NCI-H1092 treated with DMSO at 0.1 percent for 48 hours (cell line): ENCODE data around the gene ROR1.
A peak's percentile ranks its signal among the peaks of the same experiment; 100 is the strongest.
"Not testable (repeated sequence)": the region's sequence is repeated elsewhere in the genome, so short reads cannot be mapped to it uniquely, and the experiment has no call there.

ENCODE experiments used
- DNase-seq: peaks from one replicate; lab custom pipeline; 2025; lab: John Stamatoyannopoulos, UW

Gene ROR1

DNA sequence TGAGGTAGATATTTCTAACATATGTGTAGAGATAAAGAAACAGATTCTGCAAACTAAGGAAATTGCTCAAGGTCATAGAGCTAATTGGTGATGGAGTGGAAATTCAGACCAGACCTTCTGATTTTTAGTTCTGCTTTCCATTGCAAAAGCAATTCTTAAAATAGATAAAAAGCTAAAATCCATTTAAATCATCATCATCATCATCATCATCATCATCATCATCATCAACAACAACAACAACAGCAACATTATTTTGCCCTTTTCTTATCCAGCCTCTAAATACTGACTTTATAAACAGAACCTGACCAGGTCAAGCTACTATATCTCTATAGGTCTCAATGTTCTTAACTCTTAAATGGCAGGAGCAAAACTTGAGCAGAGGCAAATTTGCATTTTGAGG, 14.0 kb upstream of the ROR1 start:
- no peak for DNase-seq

DNA sequence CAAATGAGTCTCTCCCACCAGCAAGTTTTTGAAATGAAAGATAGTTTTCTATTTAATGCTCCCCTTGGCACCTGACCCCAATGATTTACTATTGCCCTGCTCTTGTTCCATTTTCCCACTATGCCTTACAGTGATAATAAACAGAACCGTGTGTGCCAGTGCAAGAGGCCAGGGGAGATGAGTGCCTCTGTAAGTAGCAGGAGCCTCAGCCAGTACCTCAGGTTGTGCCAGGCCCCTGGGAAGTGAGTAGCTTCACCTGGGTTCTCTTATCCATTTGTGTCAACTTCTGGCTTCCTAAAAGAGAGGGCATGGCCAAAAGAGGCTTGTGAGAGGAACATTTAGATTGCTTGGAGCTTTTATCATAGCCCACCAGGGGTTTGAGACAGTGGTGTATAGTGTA, 3.4 kb upstream of the ROR1 start:
- DNase-seq: no peak

DNA sequence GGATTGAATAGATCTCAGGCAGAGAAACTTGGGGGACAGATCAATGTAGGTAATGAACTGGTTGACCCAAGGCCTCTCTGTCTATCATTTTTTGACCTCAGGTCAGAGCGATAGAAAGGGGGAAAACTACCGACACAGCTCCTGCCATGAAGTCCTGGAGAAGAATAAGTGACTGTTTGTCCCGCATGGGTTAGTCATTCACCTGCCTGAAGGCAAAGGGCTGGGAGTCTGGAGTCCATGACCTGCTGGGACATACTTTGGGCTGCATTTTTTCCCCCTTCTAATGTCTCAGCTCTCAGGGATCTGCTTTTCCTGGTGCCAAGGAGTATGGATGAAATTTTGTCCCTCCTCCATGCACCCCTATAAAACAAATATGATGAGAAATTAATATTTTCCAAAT, 1.6 kb upstream of the ROR1 start:
- no peak for DNase-seq

DNA sequence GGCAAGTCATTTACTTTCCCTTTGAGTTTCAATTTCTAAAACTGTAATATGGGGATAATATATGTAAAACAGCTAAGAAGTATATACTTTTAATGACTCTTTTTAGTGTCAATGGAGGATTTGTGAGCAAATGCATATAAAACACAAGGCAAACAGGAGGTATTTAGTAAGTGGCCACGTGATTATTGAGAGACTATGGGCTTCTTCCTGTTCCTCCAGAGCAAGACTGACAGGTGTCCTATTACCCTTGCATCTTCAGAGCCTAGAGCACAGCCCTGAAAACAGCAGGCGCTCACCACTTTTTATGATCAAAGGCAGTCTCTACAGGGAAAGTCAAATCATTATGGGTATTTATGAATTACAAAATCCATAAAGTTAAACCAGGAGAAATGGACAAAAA, 941 bp upstream of the ROR1 start:
- no peak for DNase-seq

DNA sequence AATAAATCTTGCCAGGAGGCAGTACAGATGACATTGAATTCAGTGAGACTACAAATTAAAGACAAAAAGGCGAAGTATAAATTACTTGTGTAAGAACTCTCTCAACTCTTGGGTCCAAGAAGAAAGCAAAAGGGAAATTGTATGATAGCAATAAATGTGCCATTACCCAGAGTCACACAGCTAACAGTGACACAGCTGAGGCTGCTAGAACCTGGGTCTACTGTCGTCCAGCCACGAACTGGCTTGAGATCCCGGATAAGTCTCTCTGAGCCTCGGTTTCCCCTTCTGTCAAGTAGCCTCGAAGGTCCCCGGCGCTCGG, 362 bp upstream of the ROR1 start:
- DNase-seq: no peak

DNA sequence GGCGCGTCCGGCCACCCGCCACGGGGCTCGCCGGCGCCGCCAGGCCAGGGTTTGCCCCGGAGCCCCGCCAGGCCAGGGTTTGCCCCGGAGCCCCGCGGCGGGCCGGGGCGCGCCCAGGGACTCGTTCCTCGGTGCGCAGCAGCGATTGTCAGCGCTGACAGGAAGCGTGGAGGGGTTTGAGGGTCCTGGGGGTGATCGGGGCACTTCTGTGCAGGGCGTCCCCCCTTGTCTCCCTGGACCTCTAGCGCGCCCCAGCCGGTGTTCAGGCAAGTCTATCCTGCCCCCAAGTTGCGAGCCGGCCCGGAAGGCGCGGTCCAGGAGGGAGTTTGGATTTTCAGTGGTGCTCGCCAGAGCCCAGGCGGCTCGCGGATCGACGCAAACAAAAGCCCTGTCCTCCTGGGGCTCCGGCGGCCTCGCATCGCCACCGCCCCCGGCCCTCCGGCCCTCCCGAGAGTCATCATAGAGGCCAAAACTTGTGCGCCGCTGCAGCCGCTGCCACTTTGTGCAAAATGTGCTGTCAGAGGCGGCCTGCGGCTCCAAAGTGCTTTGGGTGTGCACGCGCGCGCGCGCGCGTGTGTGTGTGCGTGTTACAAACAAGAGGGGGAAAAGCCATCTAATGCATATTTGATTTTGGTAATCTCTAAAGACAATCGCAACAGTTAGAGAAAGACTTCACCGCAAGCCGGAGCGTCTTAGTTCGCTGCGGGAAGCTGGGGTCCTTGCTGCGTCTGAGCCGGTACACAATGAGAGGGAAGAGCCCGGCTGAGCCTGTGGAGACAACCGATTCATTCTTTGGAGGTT, 1.0 kb downstream of the ROR1 start:
- no peak for DNase-seq

DNA sequence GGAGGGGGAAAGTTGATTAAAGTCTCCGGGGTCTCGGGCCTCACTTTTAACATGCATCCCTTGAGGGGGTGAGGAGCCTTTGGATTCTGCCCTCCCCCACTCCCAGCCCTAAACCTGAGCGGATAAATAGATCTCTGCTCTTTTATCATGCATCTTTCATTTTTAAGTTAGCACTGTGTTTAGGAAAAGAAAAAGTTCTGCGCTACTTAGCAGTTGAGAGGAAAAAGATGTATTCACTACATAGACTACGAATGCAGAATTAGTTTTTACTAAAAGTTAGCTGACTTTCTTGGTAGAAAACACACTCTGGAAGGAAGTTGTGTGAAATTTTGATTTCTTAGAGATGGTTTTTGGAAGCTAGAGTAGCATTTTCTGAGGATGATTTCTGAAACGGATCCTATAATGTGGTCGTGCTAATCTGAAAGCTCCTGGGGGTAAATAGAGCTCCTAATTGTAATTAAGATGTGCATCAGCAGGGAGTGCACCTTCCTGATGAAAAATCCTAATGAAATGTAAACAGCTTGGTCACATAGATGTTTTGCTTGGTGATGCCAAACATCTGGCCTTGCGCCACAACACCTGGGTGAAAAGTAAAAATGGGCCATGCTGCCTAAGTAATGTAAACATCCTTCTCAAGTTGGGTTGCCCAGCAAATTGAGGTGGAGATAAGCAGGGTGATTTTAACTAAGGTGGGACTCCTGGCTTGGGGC, 1.8 kb downstream of the ROR1 start:
- DNase-seq: no peak

DNA sequence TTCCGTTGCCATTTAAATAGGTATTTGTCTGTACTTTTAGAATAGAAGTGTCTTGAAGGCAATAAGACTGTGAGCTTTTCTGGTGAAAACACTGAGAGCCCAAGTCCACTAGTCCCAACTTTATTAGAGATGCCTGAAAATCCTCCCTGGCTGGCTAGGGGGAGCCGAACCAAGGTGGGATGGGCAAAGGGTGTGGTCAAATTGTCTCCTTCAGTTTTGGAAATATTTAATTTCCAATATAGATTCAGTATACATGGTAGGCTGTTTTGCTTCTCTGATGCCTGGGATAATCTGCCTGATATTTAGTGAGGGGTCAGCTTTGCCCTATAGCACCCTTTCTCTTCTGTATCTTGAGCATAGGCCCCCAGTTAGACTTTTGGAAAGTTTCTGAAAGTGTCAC, 3.5 kb downstream of the ROR1 start:
- no peak for DNase-seq

DNA sequence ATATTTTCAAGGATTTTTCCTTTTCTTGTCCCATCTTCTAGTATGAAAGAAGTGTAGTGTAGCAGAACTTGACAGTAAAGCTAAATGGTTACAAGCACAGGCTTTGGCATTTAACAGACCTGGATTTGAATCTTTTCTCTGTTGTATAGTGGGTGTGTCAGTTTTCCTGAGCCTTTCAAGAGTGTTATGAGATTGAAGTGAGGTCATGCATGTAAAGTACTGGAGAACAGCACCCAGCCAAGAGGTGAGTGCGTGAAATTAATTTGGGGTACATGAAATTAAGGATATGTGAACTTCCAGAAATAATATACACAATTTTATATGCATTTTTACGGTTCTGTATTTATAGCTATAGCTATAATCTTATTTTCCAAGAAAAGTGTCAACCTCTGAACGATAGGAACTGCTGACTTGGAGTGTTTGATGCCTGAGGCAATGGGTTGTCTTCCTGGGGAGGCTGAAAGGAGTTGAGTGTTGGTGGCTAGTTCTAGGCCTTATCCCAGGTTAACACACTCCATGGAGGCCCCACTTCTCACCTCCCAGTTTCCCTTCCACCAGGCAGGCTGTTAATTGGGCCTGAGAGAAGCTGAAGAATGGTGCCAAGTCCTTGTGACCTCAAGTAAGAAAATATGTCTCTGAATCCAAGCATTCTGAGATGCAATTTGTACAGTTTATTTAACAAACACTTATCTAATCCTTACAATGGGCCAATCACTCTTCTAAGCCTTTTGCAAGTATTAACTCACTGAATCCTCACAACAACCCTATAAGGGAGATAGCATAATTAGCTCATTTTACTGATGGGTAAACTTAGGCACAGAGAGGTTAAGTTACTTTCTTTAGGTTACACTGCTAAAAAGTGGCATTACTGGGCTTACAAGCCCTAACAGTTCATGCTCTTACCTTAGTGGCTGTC, 4.4 kb downstream of the ROR1 start:
- no peak for DNase-seq

DNA sequence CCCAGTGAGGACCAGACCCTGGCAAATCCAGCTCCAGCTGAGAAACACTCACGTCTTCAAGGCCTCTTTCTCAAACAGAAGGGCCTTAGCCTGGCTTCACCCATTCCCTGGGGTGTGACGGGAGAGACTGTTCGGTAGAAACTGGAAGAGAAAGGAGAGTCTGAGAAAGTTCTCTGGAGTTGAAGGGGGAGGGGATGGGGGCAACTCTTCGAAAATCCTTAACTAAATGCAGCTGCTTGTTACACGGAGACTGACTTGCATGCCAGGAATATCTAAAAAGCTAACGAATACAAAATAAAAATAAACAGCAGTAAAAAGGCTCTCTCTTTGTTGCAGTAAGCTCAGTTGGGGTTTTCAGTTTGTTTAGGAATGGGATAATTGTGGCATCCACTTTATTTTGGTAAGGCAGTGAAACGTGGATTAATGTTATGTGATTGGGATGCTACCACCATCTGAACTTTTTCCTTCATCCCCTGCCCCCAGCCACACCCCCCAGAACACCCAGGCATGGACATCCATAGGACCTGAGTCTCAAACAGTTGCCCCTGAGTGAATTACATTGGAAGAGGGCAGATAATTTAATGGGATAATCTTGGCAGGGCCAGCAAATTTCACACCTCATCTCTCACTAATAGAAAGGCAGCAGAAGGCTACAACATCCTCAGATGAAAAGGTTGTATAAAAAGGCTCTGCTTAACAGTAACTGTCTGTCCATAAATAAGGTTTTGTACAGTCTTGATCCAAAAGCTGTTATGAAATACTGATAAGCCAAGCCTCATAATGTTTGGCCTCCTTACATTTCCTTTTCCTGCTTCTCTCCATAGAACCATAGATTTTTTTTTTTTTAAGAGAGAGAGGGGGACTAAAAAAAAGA, 5.8 kb downstream of the ROR1 start:
- DNase-seq: peak; percentile 19

DNA sequence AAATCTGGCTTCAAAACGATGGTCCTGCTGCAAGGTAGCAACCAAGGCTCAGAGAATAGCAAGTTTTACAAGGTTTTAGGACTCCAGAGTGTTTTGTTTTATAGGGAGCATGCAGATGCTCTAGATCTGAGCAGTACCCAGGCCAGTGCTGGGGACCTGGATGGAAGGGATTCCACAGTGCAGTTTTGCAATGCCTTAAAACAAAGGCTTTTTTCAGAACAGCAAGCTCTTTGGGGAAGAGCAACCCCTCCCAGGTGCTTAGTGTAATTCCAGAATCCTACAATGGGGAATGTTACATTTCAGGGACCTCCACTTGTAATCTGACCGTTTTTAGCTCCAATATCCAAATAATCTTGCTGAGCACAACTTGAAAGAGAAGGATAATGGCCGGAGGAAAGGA, 6.7 kb downstream of the ROR1 start:
- no peak for DNase-seq

DNA sequence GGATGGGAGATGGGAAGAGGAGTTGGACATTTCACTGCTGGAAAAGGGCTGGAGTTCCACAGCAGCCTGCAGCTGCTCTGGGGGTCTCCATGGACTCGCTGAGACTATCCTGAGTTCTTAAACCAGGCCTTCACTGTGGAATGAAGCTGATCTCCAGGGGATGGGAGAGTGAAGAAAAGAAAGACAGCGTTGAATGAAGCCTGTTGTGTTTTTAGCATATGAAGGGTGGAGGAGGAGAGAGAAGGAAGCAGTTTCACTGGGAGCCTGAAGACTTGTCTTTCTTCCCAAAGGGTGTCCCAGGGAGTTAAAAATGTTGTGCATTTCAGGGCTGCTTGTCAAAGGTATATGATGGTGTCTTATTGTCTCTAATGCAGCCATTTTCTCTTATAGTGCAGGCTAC, 9.2 kb downstream of the ROR1 start:
- no peak for DNase-seq

DNA sequence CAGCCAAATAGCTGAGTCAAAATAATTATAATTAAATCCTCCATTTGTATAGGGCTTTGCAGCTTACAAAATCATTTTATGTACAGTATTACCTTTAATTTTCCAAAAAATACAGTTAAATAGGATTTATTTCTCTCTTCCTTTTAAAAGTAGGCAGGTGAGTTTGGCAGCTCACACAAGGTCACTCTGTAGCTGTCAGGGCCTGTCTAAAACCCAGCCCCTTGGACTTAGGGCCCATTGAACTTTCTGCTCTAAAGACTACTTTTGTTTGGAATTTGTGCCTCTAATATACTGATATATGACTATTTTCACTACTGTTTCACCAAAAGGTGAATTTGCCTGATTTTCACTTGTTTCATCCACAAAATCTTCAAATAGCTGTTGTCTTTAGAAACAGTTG, 10.3 kb downstream of the ROR1 start:
- DNase-seq: no peak

DNA sequence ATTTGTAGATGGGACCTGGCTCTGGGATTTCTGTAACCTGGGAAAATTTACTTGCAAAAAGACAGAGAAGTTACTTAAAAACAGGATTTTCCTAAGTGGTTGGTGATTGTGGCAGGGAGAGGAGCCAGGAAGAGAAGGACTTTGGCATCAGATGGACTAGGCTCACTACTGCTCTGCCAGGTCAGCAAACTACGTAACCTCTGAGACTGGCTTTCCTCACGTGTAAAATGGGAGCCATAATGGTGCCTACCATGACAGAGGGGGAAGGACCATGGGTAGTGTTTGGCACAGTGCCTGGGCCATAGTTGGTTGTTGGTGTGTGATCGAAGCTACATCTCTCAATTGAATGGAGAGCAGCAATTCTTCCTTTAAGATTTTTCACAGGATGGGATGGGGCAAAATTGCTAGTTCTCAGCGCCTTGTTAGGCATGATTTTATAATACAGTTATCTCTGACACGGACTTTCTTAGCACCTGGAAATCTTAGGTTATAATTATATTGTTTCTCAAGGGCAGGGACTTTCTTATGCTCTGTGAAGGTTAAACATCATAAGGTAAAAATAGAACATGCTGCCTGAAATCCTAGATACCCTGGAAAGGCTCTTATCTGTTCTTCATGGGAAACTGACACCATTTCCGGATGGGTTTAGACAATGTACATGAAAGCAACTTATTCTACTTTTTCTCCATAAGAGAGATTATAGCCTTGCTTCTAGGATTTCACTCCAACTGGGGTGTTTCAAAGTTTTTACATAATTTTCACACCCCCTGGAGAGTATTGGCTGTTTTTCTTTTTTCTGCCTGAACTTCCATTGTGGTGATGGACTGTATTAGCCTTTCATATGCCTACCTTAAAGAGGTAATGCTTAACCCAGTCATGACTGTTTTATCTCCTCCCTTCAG, 10.9 kb downstream of the ROR1 start:
- DNase-seq: no peak

DNA sequence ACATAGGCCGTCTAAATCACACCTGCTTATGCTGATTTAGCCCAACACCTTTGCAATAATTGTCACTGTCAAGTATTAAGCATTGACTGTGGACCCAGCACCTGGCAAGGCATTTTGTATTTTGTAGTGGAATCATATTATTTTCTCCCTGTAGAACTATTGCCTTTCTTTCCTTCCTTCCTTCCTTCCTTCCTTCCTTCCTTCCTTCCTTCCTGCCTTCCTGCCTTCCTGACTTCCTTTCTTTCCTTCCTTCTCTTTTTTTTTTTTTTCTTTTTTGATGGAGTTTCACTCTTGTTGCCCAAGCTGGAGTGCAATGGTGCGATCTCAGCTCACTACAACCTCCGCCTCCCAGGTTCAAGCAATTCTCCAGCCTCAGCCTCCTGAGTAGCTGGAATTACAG, 13.5 kb downstream of the ROR1 start:
- not testable (repeated sequence) for DNase-seq

DNA sequence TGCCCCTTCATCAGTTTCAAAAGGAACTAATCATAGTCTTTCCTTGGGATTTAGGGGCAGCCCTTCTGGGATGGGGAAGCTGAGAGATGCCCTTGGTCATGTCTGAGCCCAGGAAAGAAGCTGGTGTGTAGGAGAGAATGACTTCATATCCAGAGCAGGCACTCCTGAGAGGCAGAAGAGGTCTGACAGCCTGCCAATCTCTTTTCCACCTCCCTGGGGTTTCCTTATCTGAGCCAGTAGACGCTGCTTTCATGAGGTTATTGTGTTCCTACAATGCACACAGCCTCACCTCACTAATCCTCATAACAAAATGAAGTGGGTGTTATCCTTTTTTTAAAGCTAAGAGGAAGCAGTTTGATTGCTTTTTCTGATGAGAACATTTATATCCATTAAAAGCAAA, 14.1 kb downstream of the ROR1 start:
- DNase-seq: peak; percentile 20

DNA sequence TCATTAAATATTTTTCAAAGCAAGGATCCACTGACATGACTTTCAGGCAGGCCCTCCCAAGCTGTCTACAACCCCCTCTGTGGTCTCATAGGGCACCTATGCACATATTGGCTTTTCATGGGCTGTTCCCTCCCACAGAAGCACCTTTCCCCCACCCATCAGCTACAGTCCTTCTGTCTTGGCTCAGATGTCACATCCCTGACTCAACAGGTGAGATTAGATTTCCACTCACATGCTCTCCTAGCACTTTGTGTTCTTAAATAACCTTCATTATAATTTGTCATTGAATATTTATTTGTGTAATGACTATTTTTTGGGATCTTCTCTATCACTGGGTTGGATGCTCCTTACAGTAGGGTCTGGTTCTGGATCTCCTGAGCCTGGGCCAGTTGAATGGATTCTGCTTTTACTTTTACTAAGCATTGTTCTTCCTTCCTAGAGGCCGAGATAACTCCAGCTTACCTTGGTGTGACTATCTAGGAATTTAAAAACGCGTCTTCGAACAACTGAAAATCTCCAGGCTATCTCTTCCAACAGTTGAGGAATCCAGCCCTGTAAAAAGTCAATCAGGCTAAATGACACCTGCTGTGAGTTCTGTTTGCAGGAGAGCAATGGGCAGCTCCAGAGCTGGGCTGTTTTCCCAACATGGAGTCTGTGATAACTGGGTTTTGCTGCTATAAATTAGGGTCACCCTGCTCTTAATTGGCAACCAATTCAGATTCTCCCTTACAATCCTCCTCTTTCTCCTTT, 16.2 kb downstream of the ROR1 start:
- DNase-seq: no peak

DNA sequence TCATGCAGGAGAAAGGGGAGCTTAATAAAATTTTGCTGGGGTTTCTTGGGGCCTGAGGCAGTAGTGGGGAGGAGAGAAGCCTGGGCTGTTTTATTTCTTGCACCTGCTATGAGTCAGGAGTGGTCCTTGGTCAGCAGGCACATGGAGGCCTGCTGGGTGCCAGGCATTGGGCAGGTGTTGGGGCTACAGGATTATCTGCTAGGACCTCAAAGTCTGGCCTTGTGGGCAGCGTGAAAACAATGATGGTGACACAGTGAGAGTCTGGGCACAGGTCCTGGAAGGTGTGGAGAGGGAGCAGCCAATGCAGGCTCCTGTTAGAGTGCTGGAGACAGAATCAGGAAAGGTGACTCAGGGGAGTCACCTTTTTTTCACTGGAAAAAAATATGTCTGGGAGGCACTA, 17.2 kb downstream of the ROR1 start:
- DNase-seq: peak; percentile 4

DNA sequence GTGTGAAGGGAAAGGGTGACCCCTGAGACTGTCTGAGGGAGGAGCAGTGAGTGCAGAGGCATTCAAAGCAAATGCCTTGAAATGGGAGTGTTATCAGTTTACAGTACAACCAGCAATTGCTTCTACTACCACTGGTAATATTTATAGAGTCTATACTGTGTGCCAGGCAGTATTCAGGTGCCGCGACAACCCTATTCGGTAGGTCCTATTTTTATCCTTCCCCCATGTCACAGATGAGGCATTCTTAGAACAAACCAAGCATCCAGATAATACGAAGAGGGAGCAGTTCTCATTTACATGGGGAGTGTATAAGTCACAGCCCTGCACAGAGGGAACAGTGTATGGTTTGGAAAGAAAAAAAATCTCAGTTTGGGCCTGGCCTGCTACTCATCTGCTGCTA, 18.3 kb downstream of the ROR1 start:
- no peak for DNase-seq

DNA sequence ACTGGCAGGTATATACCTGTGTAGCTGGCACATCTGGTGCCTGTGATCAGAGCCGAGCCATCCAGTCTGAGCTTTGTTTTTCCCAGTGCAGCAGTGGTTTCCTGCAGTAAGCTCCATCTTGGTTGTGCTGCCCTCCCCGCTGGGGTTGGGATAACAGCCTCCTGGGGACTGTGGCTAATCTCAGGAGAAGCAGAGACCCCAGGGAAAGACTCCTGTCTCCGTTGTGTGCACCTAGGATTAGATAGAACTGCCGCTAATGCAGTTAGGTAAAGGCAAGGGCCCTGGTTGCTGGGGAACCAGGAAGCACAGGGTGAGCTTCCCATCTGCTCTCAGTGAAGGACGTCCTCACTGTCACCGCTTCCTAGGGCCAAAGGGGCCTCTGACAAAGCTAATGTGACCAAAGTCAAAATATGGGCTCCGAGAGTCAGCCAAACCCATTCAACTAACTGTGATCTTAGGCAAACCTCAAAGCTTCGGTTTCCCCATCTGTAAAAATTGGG, 20.0 kb downstream of the ROR1 start:
- DNase-seq: no peak
